ENCODE data around the gene TPM1.

GRCh38 chr15:63063877-63064409 is 21.4 kb downstream of the TPM1 start:
- TF ChIP-seq CTCF (IDR thresholded peaks at IDR 0.05) (no peak), POLR2A (IDR thresholded peaks at IDR 0.05) (no peak), POLR2AphosphoS5 (IDR thresholded peaks at IDR 0.05; ENCODE audit: insufficient read depth in 1 of 2, low read depth in 1 of 2) (no peak)

Data from vagina (tissue), 2 donors.